Panc1 (cell line): ENCODE measurements around the gene DMAC1. TPM values are rescaled to one million over a fixed set of nuclear protein-coding genes. Genes with fewer than 3 reads are reported as not detected.

Experiments
- ATAC-seq: fragments of 200-7000 bp; cut with Tn5 transposase; 2 replicates; pipeline ENCODE4 v1.9.1; 2020; ENCODE audit warnings: mild to moderate bottlenecking, moderate library complexity
- BruUV-seq: library from RNA; stranded (reverse); fragments of 400-500 nt; replicated peaks from 2 replicates; lab custom pipeline; 2021; lab: Mats Ljungman, UMichigan
- CTCF ChIA-PET: fragments of 300-600 bp; sonication (Branson Sonifier 250); formaldehyde crosslinking; loops from one replicate; lab custom pipeline; 2022; ENCODE audit warnings: antibody characterized with exemption; lab: Charles Lee
- POLR2A ChIA-PET: fragments of 300-600 bp; sonication (Branson Sonifier 250); formaldehyde crosslinking; loops from one replicate; lab custom pipeline; 2022; ENCODE audit warnings: antibody characterized with exemption; lab: Charles Lee
- DNase-seq: peaks from one replicate; pipeline ENCODE4 v3.0.0-alpha.2; 2010; ENCODE audit warnings: low read depth, low spot score
- H3K27ac ChIP-seq: 2 replicates; pipeline ENCODE4 v1.5.1; 2011; ENCODE audit warnings: mild to moderate bottlenecking, low read length, inconsistent platforms
- H3K27me3 ChIP-seq: fragments of 200-500 bp; sonication (Bioruptor generic); 2 replicates; pipeline ENCODE4 v1.6.0; 2014; ENCODE audit warnings: low read length, inconsistent platforms; ENCODE audit not compliant: control insufficient read depth, insufficient read depth
- H3K36me3 ChIP-seq: fragments of 200-500 bp; sonication (Bioruptor generic); 2 replicates; pipeline ENCODE4 v1.5.1; 2014; ENCODE audit warnings: inconsistent platforms, mild to moderate bottlenecking, low read length, moderate library complexity; ENCODE audit not compliant: control insufficient read depth, insufficient read depth
- H3K4me1 ChIP-seq: 2 replicates; pipeline ENCODE4 v1.5.1; 2011; ENCODE audit warnings: inconsistent platforms, mild to moderate bottlenecking, low read length, moderate library complexity; ENCODE audit not compliant: control insufficient read depth, insufficient read depth
- H3K4me3 ChIP-seq, 2 experiments: 2 replicates each; pipeline ENCODE4 v1.5.1; 2011 to 2012; ENCODE audit warnings: low read depth in 2 of 2, low read length in 2 of 2, mild to moderate bottlenecking in 2 of 2, inconsistent platforms in 1 of 2, moderate library complexity in 1 of 2
- H3K9me3 ChIP-seq: fragments of 200-500 bp; sonication (Bioruptor generic); 2 replicates; pipeline ENCODE4 v1.5.1; 2014; ENCODE audit warnings: low read depth, mild to moderate bottlenecking, inconsistent platforms, low read length, moderate library complexity; ENCODE audit not compliant: control insufficient read depth, insufficient read depth
- POLR2AphosphoS5 ChIP-seq: IDR thresholded peaks from 2 replicates; pipeline ENCODE4 v1.6.1; 2012; ENCODE audit warnings: mild to moderate bottlenecking, low read depth, low read length, moderate library complexity
- SIN3A ChIP-seq: IDR thresholded peaks from 2 replicates; pipeline ENCODE4 v1.6.1; 2012; ENCODE audit warnings: low read depth, mild to moderate bottlenecking, low read length, moderate library complexity, borderline replicate concordance; ENCODE audit not compliant: insufficient read depth
- TCF7L2 ChIP-seq: IDR thresholded peaks from 2 replicates; pipeline ENCODE4 v1.6.1; 2011; ENCODE audit warnings: mild to moderate bottlenecking, low read depth, low read length, inconsistent platforms
- in situ Hi-C: cut with HindIII; loops from 2 replicates; pipeline ENCODE4 v1.10.0; 2016; ENCODE audit warnings: low sequenced_read_pairs, low pct_unique_long_range_greater_than_20kb
- intact Hi-C: fragments of 100-400 bp; cut with micrococcal nuclease; formaldehyde crosslinking; loops from one replicate; pipeline ENCODE4 v1.10.0; 2022; ENCODE audit not compliant: unreplicated experiment
- total RNA-seq: library from RNA; stranded (reverse); gene quantifications from one replicate; pipeline ENCODE4 v1.2.1, GENCODE V29; 2021; ENCODE audit not compliant: unreplicated experiment
- TF ChIP-seq, protein P1 (sequence below), 2 experiments: IDR thresholded peaks; 2 replicates each; pipeline ENCODE4 v1.6.1; 2011 to 2012; ENCODE audit warnings: low read depth in 2 of 2, control low read depth in 1 of 2, low read length in 1 of 2, mild to moderate bottlenecking in 1 of 2, moderate library complexity in 1 of 2; ENCODE audit not compliant: insufficient read depth in 1 of 2
- TF ChIP-seq, protein P2 (sequence below): fragments of 450-650 bp; IDR thresholded peaks from 2 replicates; pipeline ENCODE4 v1.5.1; 2017; ENCODE audit warnings: mild to moderate bottlenecking

DMAC1 gene
- total RNA-seq, 1 experiment from 2014 or later, result 13.8 TPM

DNA sequence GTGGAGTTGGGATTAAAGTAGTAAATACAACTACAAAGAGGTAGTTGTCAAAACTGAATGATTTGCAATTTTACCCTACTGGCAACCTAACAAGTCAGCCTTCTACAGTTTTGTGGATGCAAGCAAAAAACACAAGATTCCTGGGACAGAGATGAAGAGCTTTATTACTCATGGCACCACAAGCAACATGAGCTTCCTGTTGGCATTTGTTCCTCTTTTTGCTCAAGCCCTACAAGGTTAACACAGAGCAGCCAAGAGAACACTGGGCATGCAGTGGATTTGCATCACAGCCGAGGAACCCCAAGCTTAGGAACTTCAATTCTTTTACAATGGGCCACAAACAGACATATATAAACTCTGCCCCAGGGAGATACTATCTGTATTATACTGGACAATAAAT is 28.8 kb upstream of the DMAC1 start:
- CTCF ChIA-PET, result no interaction called here
- DNase-seq, result no peak
- no peak overlapping the region for H3K27ac ChIP-seq
- in situ Hi-C loops (no loop called here), intact Hi-C loops (no loop called here)
- TF ChIP-seq TCF7L2 (no peak), SIN3A (no peak), POLR2AphosphoS5 (no peak)
- H3K4me3 ChIP-seq, result no peak overlapping the region
- no peaks in the 10 kb centered on the region for H3K27me3 ChIP-seq
- H3K36me3 ChIP-seq, result no peaks in the 10 kb centered on the region
- H3K9me3 ChIP-seq, result no peaks in the 10 kb centered on the region
- POLR2A ChIA-PET, result no interaction called here
- ATAC-seq, result no peak
- BruUV-seq, result no TSS peak
- no peaks in the 10 kb centered on the region for H3K4me1 ChIP-seq

DNA sequence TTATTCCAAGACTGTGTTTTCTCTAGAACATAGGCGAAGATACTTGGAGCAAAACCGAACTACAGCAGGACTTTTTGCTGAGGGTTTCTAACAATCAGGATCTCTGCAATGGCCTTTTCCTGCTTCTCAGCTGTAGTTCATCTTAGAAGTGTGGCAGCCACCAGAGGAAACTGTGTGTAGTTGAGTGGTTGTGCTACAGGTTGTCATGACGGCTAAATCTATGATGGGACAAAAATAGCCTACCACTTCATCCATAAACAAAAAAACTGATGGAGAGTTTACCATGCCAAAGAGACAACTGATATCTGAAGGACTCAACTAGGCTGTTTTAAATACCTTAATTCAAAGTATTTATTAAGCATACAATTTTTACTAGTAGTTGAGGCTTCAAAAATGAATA is 28.2 kb upstream of the DMAC1 start:
- ChIA-PET CTCF (no interaction called here), POLR2A (no interaction called here)
- Histone ChIP-seq H3K4me1 (no peaks in the 10 kb centered on the region), H3K36me3 (no peaks in the 10 kb centered on the region), H3K27ac (no peak overlapping the region), H3K9me3 (no peaks in the 10 kb centered on the region), H3K4me3 (no peak overlapping the region), H3K27me3 (no peaks in the 10 kb centered on the region)
- intact Hi-C loops (no loop called here), in situ Hi-C loops (no loop called here)
- TF ChIP-seq, protein P1, sequence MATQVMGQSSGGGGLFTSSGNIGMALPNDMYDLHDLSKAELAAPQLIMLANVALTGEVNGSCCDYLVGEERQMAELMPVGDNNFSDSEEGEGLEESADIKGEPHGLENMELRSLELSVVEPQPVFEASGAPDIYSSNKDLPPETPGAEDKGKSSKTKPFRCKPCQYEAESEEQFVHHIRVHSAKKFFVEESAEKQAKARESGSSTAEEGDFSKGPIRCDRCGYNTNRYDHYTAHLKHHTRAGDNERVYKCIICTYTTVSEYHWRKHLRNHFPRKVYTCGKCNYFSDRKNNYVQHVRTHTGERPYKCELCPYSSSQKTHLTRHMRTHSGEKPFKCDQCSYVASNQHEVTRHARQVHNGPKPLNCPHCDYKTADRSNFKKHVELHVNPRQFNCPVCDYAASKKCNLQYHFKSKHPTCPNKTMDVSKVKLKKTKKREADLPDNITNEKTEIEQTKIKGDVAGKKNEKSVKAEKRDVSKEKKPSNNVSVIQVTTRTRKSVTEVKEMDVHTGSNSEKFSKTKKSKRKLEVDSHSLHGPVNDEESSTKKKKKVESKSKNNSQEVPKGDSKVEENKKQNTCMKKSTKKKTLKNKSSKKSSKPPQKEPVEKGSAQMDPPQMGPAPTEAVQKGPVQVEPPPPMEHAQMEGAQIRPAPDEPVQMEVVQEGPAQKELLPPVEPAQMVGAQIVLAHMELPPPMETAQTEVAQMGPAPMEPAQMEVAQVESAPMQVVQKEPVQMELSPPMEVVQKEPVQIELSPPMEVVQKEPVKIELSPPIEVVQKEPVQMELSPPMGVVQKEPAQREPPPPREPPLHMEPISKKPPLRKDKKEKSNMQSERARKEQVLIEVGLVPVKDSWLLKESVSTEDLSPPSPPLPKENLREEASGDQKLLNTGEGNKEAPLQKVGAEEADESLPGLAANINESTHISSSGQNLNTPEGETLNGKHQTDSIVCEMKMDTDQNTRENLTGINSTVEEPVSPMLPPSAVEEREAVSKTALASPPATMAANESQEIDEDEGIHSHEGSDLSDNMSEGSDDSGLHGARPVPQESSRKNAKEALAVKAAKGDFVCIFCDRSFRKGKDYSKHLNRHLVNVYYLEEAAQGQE (IDR thresholded peaks at IDR 0.05; ENCODE audit: insufficient read depth in 1 of 2, low read depth in 2 of 2, low read length in 1 of 2), result no peak
- no peak for TF ChIP-seq TCF7L2
- no peak for TF ChIP-seq POLR2AphosphoS5
- TF ChIP-seq, protein P2, sequence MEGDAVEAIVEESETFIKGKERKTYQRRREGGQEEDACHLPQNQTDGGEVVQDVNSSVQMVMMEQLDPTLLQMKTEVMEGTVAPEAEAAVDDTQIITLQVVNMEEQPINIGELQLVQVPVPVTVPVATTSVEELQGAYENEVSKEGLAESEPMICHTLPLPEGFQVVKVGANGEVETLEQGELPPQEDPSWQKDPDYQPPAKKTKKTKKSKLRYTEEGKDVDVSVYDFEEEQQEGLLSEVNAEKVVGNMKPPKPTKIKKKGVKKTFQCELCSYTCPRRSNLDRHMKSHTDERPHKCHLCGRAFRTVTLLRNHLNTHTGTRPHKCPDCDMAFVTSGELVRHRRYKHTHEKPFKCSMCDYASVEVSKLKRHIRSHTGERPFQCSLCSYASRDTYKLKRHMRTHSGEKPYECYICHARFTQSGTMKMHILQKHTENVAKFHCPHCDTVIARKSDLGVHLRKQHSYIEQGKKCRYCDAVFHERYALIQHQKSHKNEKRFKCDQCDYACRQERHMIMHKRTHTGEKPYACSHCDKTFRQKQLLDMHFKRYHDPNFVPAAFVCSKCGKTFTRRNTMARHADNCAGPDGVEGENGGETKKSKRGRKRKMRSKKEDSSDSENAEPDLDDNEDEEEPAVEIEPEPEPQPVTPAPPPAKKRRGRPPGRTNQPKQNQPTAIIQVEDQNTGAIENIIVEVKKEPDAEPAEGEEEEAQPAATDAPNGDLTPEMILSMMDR, result no peak
- TF ChIP-seq SIN3A, result no peak
- no TSS peak for BruUV-seq
- ATAC-seq, result no peak
- DNase-seq, result no peak

DNA sequence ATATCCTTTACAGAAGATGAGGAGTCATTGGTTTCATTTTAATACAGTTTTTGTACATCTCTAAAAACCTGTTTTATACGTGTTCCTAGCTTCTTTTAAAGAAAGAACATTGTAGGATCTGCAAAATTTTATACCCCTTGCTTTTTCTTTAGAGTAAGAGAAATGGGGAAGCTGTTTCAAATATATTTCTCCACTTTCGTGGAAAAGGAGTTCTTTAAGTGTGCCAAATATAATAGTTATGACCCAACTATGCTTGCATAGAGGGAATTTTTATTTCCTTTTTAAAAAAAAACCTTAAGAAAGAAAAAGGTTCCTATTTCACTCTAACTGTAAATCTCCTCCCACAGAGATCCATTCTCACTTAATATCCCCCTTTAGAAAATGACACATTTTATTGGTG is 27.5 kb upstream of the DMAC1 start:
- in situ Hi-C loops (no loop called here), intact Hi-C loops (no loop called here)
- no peak for TF ChIP-seq POLR2AphosphoS5
- H3K4me3 ChIP-seq, result no peak overlapping the region
- no peaks in the 10 kb centered on the region for H3K27me3 ChIP-seq
- H3K36me3 ChIP-seq, result no peaks in the 10 kb centered on the region
- no peak overlapping the region for H3K27ac ChIP-seq
- ChIA-PET POLR2A (no interaction called here), CTCF (no interaction called here)
- no TSS peak for BruUV-seq
- DNase-seq (no peak), ATAC-seq (no peak)
- no peaks in the 10 kb centered on the region for H3K9me3 ChIP-seq
- H3K4me1 ChIP-seq, result no peaks in the 10 kb centered on the region
